Measurements from ENCODE around the gene MRPL17.
"Not testable (repeated sequence)": the region's sequence is repeated elsewhere in the genome, so short reads cannot be mapped to it uniquely, and the experiment has no call there.

Gene MRPL17

GRCh38 chr11:6694229-6694535 is 11.0 kb upstream of the MRPL17 start:
- intact Hi-C loops (cut with micrococcal nuclease), result no loop called here
- Mint-ChIP-seq H3K9me3 (no peaks in the 10 kb centered on the region), H3K4me1 (ENCODE audit: low read depth) (peaks cover 14% of the 10 kb centered on the region), H3K27me3 (peaks cover 2% of the 10 kb centered on the region), H3K36me3 (ENCODE audit: low read depth) (no peaks in the 10 kb centered on the region), H3K4me3 (no peak overlapping the region), H3K27ac (no peak overlapping the region)

GRCh38 chr11:6693342-6694228 is 10.4 kb upstream of the MRPL17 start:
- no peaks in the 10 kb centered on the region for H3K9me3 Mint-ChIP-seq
- intact Hi-C loops (cut with micrococcal nuclease), result no loop called here
- H3K27ac Mint-ChIP-seq, result no peak overlapping the region
- peaks cover 14% of the 10 kb centered on the region for H3K4me1 Mint-ChIP-seq (ENCODE audit: low read depth)
- no peaks in the 10 kb centered on the region for H3K36me3 Mint-ChIP-seq (ENCODE audit: low read depth)
- H3K27me3 Mint-ChIP-seq, result peaks cover 3% of the 10 kb centered on the region
- no peak overlapping the region for H3K4me3 Mint-ChIP-seq

GRCh38 chr11:6692128-6692527 is 9.0 kb upstream of the MRPL17 start:
- H3K9me3 Mint-ChIP-seq, result no peaks in the 10 kb centered on the region
- intact Hi-C loops (cut with micrococcal nuclease), result no loop called here
- no peak overlapping the region for H3K4me3 Mint-ChIP-seq
- no peak overlapping the region for H3K27ac Mint-ChIP-seq
- peaks cover 4% of the 10 kb centered on the region for H3K27me3 Mint-ChIP-seq
- no peaks in the 10 kb centered on the region for H3K36me3 Mint-ChIP-seq (ENCODE audit: low read depth)
- H3K4me1 Mint-ChIP-seq (ENCODE audit: low read depth), result peaks cover 14% of the 10 kb centered on the region

- H3K9me3 Mint-ChIP-seq; H3K27ac Mint-ChIP-seq; H3K27me3 Mint-ChIP-seq; H3K36me3 Mint-ChIP-seq (ENCODE audit: low read depth); H3K4me3 Mint-ChIP-seq; intact Hi-C loops (cut with micrococcal nuclease): not testable (repeated sequence)
- H3K4me1 Mint-ChIP-seq (ENCODE audit: low read depth), result peaks cover 13% of the 10 kb centered on the region
Observed at GRCh38 chr11:6690431-6691132, 7.4 kb upstream of the MRPL17 start.

- Mint-ChIP-seq H3K27ac (no peak overlapping the region), H3K36me3 (ENCODE audit: low read depth) (peaks cover 9% of the 10 kb centered on the region), H3K27me3 (peaks cover 8% of the 10 kb centered on the region), H3K9me3 (no peaks in the 10 kb centered on the region), H3K4me3 (no peak overlapping the region), H3K4me1 (ENCODE audit: low read depth) (peaks cover 5% of the 10 kb centered on the region)
- intact Hi-C loops (cut with micrococcal nuclease), result loop anchor here (10.0 kb wide), 1 partner anchor 303 kb away; no protein-coding TSS in a partner anchor
Observed at GRCh38 chr11:6687876-6688275, 4.7 kb upstream of the MRPL17 start.

GRCh38 chr11:6686006-6686405 is 2.9 kb upstream of the MRPL17 start:
- H3K4me3 Mint-ChIP-seq, result no peak overlapping the region
- peaks cover 21% of the 10 kb centered on the region for H3K4me1 Mint-ChIP-seq (ENCODE audit: low read depth)
- peaks cover 8% of the 10 kb centered on the region for H3K27me3 Mint-ChIP-seq
- peaks cover 21% of the 10 kb centered on the region for H3K36me3 Mint-ChIP-seq (ENCODE audit: low read depth)
- no peak overlapping the region for H3K27ac Mint-ChIP-seq
- H3K9me3 Mint-ChIP-seq, result no peaks in the 10 kb centered on the region
- intact Hi-C loops (cut with micrococcal nuclease), result loop anchor here (10.0 kb wide), 1 partner anchor 301 kb away; no protein-coding TSS in a partner anchor

GRCh38 chr11:6684068-6684467 is 928 bp upstream of the MRPL17 start:
- not testable (repeated sequence) for H3K27me3 Mint-ChIP-seq, H3K9me3 Mint-ChIP-seq, H3K4me3 Mint-ChIP-seq
- H3K4me1 Mint-ChIP-seq (ENCODE audit: low read depth), result peaks cover 23% of the 10 kb centered on the region
- H3K27ac Mint-ChIP-seq, result peak overlapping the region; percentile 96
- peaks cover 31% of the 10 kb centered on the region for H3K36me3 Mint-ChIP-seq (ENCODE audit: low read depth)
- intact Hi-C loops (cut with micrococcal nuclease), result loop anchor here (10.0 kb wide), 1 partner anchor 299 kb away; no protein-coding TSS in a partner anchor

- Mint-ChIP-seq H3K27me3 (peaks cover 5% of the 10 kb centered on the region), H3K27ac (peak overlapping the region; percentile 96), H3K4me1 (ENCODE audit: low read depth) (peaks cover 23% of the 10 kb centered on the region), H3K9me3 (no peaks in the 10 kb centered on the region), H3K36me3 (ENCODE audit: low read depth) (peaks cover 31% of the 10 kb centered on the region), H3K4me3 (peak overlapping the region; percentile 98)
- intact Hi-C loops (cut with micrococcal nuclease), result loop anchor here (2.0 to 10.0 kb wide), 2 partner anchors 80 to 298 kb away; partner anchors contain the start of genes ILK and RRP8
Observed at GRCh38 chr11:6682591-6682935, 577 bp downstream of the MRPL17 start.

GRCh38 chr11:6681949-6682348 is 1.2 kb downstream of the MRPL17 start:
- H3K27ac Mint-ChIP-seq, result peak overlapping the region; percentile 96

GRCh38 chr11:6681505-6681904 is 1.6 kb downstream of the MRPL17 start:
- no peaks in the 10 kb centered on the region for H3K9me3 Mint-ChIP-seq
- H3K36me3 Mint-ChIP-seq (ENCODE audit: low read depth), result peaks cover 31% of the 10 kb centered on the region
- H3K4me3 Mint-ChIP-seq, result no peak overlapping the region
- peaks cover 23% of the 10 kb centered on the region for H3K4me1 Mint-ChIP-seq (ENCODE audit: low read depth)
- intact Hi-C loops (cut with micrococcal nuclease), result loop anchor here (10.0 kb wide), 1 partner anchor 297 kb away; no protein-coding TSS in a partner anchor
- peak overlapping the region; percentile 22 for H3K27ac Mint-ChIP-seq
- no peaks in the 10 kb centered on the region for H3K27me3 Mint-ChIP-seq

More at GRCh38 chr11:6681949-6682348, 1.2 kb downstream of the MRPL17 start:
- intact Hi-C loops (cut with micrococcal nuclease), result loop anchor here (2.0 to 10.0 kb wide), 2 partner anchors 79 to 297 kb away; partner anchors contain the start of genes ILK and RRP8
- H3K9me3 Mint-ChIP-seq, result no peaks in the 10 kb centered on the region
- peaks cover 31% of the 10 kb centered on the region for H3K36me3 Mint-ChIP-seq (ENCODE audit: low read depth)
- H3K27me3 Mint-ChIP-seq, result peaks cover 2% of the 10 kb centered on the region
- H3K4me3 Mint-ChIP-seq, result peak overlapping the region; percentile 98
- H3K4me1 Mint-ChIP-seq (ENCODE audit: low read depth), result peaks cover 23% of the 10 kb centered on the region

GRCh38 chr11:6677018-6677417 is 6.1 kb downstream of the MRPL17 start:
- H3K4me1 Mint-ChIP-seq (ENCODE audit: low read depth), result peaks cover 39% of the 10 kb centered on the region
- H3K4me3 Mint-ChIP-seq, result no peak overlapping the region

GRCh38 chr11:6674862-6675261 is 8.3 kb downstream of the MRPL17 start:
- peaks cover 28% of the 10 kb centered on the region for H3K4me1 Mint-ChIP-seq (ENCODE audit: low read depth)
- intact Hi-C loops (cut with micrococcal nuclease), result no loop called here
- H3K27ac Mint-ChIP-seq, result no peak overlapping the region
- peaks cover 2% of the 10 kb centered on the region for H3K27me3 Mint-ChIP-seq
- H3K4me3 Mint-ChIP-seq, result no peak overlapping the region
- no peaks in the 10 kb centered on the region for H3K36me3 Mint-ChIP-seq (ENCODE audit: low read depth)
- H3K9me3 Mint-ChIP-seq, result no peaks in the 10 kb centered on the region

More at GRCh38 chr11:6677018-6677417, 6.1 kb downstream of the MRPL17 start:
- no peaks in the 10 kb centered on the region for H3K9me3 Mint-ChIP-seq
- intact Hi-C loops (cut with micrococcal nuclease), result no loop called here
- peaks cover 18% of the 10 kb centered on the region for H3K36me3 Mint-ChIP-seq (ENCODE audit: low read depth)
- no peak overlapping the region for H3K27ac Mint-ChIP-seq
- H3K27me3 Mint-ChIP-seq, result no peaks in the 10 kb centered on the region

GRCh38 chr11:6674219-6674597 is 8.9 kb downstream of the MRPL17 start:
- H3K4me3 Mint-ChIP-seq, result no peak overlapping the region
- no peaks in the 10 kb centered on the region for H3K36me3 Mint-ChIP-seq (ENCODE audit: low read depth)
- H3K27me3 Mint-ChIP-seq, result peaks cover 2% of the 10 kb centered on the region
- intact Hi-C loops (cut with micrococcal nuclease), result no loop called here
- H3K9me3 Mint-ChIP-seq, result no peaks in the 10 kb centered on the region
- no peak overlapping the region for H3K27ac Mint-ChIP-seq
- H3K4me1 Mint-ChIP-seq (ENCODE audit: low read depth), result peaks cover 28% of the 10 kb centered on the region

- no peaks in the 10 kb centered on the region for H3K36me3 Mint-ChIP-seq (ENCODE audit: low read depth)
- peaks cover 2% of the 10 kb centered on the region for H3K27me3 Mint-ChIP-seq
- intact Hi-C loops (cut with micrococcal nuclease), result no loop called here
- H3K4me3 Mint-ChIP-seq, result no peak overlapping the region
- peaks cover 28% of the 10 kb centered on the region for H3K4me1 Mint-ChIP-seq (ENCODE audit: low read depth)
- H3K27ac Mint-ChIP-seq, result no peak overlapping the region
- no peaks in the 10 kb centered on the region for H3K9me3 Mint-ChIP-seq
Observed at GRCh38 chr11:6673523-6674218, 9.5 kb downstream of the MRPL17 start.
